Activated CD8-positive, alpha-beta T cell treated with anti-CD3 and anti-CD28 coated beads, Interleukin-2, amount 10 ng/mL, durations not matched to agents 7 days and 5 days (primary cell): ENCODE measurements around the gene FABP3. TPM values are rescaled to one million over a fixed set of nuclear protein-coding genes. Genes with fewer than 3 reads are reported as not detected.

ENCODE experiments used
- ATAC-seq: fragments of 150-1000 bp; cut with Tn5 transposase; one replicate; pipeline ENCODE4 v1.10.0; 2021; ENCODE audit warnings: moderate library complexity
- CTCF ChIA-PET: fragments of 350-600 bp; sonication (Branson Sonifier 250); formaldehyde crosslinking; loops from one replicate; lab custom pipeline; 2021; ENCODE audit warnings: antibody characterized with exemption; lab: Charles Lee
- POLR2A ChIA-PET: fragments of 350-600 bp; sonication (Branson Sonifier 250); formaldehyde crosslinking; loops from one replicate; lab custom pipeline; 2021; ENCODE audit warnings: antibody characterized with exemption; lab: Charles Lee
- DNase-seq: peaks from one replicate; pipeline ENCODE4 v3.0.0-alpha.2; 2020
- H3K27ac Mint-ChIP-seq: one replicate; pipeline ENCODE4 v1.8.0; 2021; ENCODE audit warnings: mild to moderate bottlenecking, mixed read lengths
- H3K27me3 Mint-ChIP-seq: one replicate; pipeline ENCODE4 v1.8.0; 2021; ENCODE audit warnings: low read depth, mixed read lengths
- H3K36me3 Mint-ChIP-seq: one replicate; pipeline ENCODE4 v1.8.0; 2021; ENCODE audit warnings: low read depth, mixed read lengths
- H3K4me1 Mint-ChIP-seq: one replicate; pipeline ENCODE4 v1.8.0; 2021; ENCODE audit warnings: low read depth, mixed read lengths
- H3K4me3 Mint-ChIP-seq: one replicate; pipeline ENCODE4 v1.8.0; 2021; ENCODE audit warnings: mild to moderate bottlenecking, mixed read lengths
- H3K9me3 Mint-ChIP-seq: one replicate; pipeline ENCODE4 v1.8.0; 2022; ENCODE audit warnings: mixed read lengths; ENCODE audit not compliant: insufficient read depth
- total RNA-seq, 2 experiments: library from RNA; stranded (reverse); gene quantifications; one replicate each; pipeline ENCODE4 v1.2.3, GENCODE V29; 2021

The FABP3 gene
- total RNA-seq, 2 experiments from 2014 or later: not detected

DNA sequence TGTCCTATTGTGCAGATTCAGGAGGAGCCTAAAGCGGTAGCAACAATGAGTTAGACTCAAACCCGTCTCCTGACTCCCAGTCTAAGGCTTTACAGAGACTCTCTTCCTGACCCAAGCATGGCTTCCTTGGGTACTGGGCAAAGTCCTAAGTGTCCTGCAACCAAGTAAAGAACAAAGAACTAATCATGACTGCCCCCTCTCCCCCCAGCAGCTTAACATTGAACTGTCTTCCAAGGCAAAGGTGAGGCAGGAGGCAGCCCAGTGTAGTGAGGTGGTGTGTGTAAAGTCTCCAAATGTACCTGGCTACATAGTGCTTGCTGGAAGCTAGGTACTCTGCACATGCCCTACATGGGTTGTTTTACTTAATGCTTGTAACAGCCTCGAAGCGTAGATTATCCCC is 2.3 kb downstream of the FABP3 start:
- Mint-ChIP-seq H3K27me3 (peaks cover 2% of the 10 kb centered on the region), H3K9me3 (no peaks in the 10 kb centered on the region), H3K4me1 (peaks cover 13% of the 10 kb centered on the region), H3K4me3 (no peak overlapping the region), H3K36me3 (no peaks in the 10 kb centered on the region), H3K27ac (no peak overlapping the region)
- POLR2A ChIA-PET: no interaction called here
- ATAC-seq (no peak), DNase-seq (no peak)
- CTCF ChIA-PET: interaction anchor here (4.3 kb wide), 1 partner anchor 25 kb away, joined by 18 read pairs; no protein-coding TSS in a partner anchor

DNA sequence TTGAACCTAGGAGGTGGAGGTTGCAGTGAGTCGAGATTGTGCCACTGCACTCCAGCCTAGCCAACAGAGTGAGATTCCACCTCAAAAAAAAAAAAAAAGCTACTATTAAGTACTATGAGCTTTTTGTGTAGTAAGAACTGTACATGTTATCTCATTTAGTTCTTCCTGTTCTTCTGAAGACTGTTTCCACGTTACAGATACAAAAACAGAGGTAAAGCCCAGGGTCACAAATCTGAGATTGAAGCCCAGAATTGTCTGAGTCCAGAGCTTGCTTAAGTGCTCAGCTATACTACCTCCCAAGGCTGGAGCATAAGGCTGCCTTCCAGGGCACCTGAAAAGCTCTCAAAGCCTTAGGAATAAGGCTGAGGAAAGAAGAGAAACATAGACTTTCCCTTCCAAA is 2.9 kb downstream of the FABP3 start:
- Mint-ChIP-seq H3K27me3 (peaks cover 2% of the 10 kb centered on the region), H3K4me1 (peaks cover 13% of the 10 kb centered on the region), H3K36me3 (no peaks in the 10 kb centered on the region), H3K27ac (no peak overlapping the region), H3K4me3 (no peak overlapping the region), H3K9me3 (no peaks in the 10 kb centered on the region)
- POLR2A ChIA-PET: no interaction called here
- CTCF ChIA-PET: interaction anchor here (4.3 kb wide), 1 partner anchor 25 kb away, joined by 18 read pairs; no protein-coding TSS in a partner anchor
- DNase-seq: no peak
- ATAC-seq: no peak

DNA sequence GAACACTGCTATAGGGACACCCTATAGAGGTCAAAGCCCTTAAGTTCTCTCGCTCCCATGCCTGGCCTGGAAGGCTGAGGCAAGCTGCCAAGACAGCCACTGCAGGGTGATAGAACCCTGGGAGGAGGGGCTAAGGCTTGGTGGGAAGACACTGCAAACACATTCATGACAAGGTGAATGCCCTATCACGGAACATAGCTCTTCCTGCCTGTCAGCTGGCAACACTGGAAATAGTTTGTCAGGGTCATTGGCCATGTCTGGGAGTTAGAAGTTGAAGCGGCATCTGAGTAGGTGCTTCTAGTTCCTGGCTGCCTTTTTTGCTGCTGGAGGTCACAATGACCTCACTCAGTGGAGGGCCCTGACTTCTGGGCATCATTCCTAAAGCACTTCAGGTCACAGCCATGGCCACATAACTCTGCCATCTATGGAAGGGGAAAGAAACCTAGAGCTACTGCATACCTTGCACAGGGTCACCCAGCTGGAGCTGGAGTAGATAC is 4.2 kb downstream of the FABP3 start:
- CTCF ChIA-PET: interaction anchor here (4.3 kb wide), 1 partner anchor 27 kb away, joined by 18 read pairs; no protein-coding TSS in a partner anchor
- H3K9me3 Mint-ChIP-seq: no peaks in the 10 kb centered on the region
- no peak overlapping the region for H3K4me3 Mint-ChIP-seq
- POLR2A ChIA-PET: interaction anchor here (0.6 kb wide), 1 partner anchor 26 kb away, joined by 3 read pairs; no protein-coding TSS in a partner anchor
- H3K4me1 Mint-ChIP-seq: peaks cover 11% of the 10 kb centered on the region
- peaks cover 2% of the 10 kb centered on the region for H3K27me3 Mint-ChIP-seq
- DNase-seq: no peak
- no peak for ATAC-seq
- H3K27ac Mint-ChIP-seq: no peak overlapping the region
- H3K36me3 Mint-ChIP-seq: peaks cover 3% of the 10 kb centered on the region

DNA sequence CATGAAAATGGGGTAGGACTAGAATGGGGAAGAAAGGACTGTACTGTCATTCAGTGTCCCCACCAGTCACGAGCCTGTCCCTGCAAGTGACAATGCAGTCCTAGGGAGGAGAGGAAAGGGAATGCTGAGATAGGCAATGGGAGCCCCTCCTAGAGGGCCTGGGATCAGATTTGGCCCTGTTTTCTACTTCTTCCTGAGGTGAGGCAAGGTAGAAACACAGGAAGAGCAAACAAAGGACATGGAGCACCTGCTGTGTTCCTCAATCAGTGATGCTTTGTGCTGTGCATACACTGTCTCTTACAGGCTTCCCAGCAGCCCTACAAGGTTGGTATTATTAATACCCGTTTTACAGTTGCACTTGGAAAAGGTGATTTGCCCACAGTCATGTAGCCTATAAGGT is 6.1 kb downstream of the FABP3 start:
- ChIA-PET POLR2A (no interaction called here), CTCF (no interaction called here)
- DNase-seq (no peak), ATAC-seq (no peak)
- Mint-ChIP-seq H3K9me3 (no peaks in the 10 kb centered on the region), H3K27me3 (no peaks in the 10 kb centered on the region), H3K27ac (peak overlapping the region; percentile 37), H3K36me3 (peaks cover 3% of the 10 kb centered on the region), H3K4me1 (no peaks in the 10 kb centered on the region), H3K4me3 (no peak overlapping the region)

DNA sequence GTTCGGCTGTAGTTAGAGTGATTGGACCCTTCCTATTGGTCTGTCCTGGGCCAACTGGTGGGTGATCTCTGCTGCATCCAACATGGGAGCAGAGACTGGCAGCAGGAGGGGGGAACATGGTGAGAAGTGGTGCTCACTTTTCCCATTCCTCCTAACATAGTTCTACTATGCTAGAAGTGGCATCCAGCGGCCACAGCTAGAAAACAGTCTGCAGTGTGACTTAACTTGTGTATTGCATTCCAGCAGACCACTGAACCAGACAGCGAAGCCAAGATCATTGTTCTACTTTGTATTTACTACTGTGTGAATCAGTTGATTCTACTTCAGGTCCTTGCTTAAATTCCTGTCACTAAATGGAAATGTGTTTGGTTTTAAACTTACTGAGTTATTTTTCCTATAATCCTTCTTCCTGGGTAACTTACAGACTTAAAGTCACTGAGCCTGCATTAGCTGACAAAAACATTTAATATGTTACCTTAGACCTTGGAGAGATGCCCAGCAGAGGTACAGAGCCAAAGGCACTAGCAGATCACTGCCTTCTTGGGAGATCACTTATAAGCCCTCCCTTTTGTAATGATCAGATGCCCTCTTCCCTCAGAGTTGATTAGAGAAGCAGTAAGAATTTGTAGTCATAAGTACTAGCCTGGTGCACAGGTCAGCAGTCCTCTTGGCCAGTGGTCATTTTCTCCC is 8.2 kb downstream of the FABP3 start:
- H3K36me3 Mint-ChIP-seq: peaks cover 3% of the 10 kb centered on the region
- H3K4me1 Mint-ChIP-seq: no peaks in the 10 kb centered on the region
- H3K9me3 Mint-ChIP-seq: no peaks in the 10 kb centered on the region
- ChIA-PET POLR2A (no interaction called here), CTCF (interaction anchor here (1.2 kb wide), 1 partner anchor 30 kb away, joined by 3 read pairs; no protein-coding TSS in a partner anchor)
- ATAC-seq (no peak), DNase-seq (no peak)
- H3K27me3 Mint-ChIP-seq: no peaks in the 10 kb centered on the region
- H3K27ac Mint-ChIP-seq: no peak overlapping the region
- no peak overlapping the region for H3K4me3 Mint-ChIP-seq

DNA sequence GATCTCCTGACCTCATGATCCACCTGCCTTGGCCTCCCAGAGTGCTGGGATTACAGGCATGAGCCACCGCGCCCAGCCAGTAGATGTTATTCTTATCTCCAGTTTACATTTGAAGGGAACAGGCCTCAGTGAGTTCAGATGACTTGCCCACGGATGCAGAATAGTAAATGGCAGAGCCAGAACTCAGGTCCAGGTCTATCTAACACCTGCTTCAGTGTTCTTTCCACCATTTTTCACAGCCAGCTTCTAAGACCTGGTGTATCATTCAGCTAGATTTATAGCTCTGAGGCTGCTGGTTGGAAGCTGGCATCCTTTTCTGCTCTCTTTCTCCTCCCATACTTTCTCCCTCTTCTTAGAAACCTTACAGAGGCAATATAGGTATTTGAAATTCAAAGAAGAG is 10.8 kb downstream of the FABP3 start:
- Mint-ChIP-seq H3K36me3 (peaks cover 6% of the 10 kb centered on the region), H3K9me3 (no peaks in the 10 kb centered on the region), H3K4me3 (no peak overlapping the region), H3K27me3 (no peaks in the 10 kb centered on the region), H3K4me1 (no peaks in the 10 kb centered on the region), H3K27ac (no peak overlapping the region)
- POLR2A ChIA-PET: no interaction called here
- ATAC-seq (no peak), DNase-seq (no peak)
- CTCF ChIA-PET: no interaction called here

DNA sequence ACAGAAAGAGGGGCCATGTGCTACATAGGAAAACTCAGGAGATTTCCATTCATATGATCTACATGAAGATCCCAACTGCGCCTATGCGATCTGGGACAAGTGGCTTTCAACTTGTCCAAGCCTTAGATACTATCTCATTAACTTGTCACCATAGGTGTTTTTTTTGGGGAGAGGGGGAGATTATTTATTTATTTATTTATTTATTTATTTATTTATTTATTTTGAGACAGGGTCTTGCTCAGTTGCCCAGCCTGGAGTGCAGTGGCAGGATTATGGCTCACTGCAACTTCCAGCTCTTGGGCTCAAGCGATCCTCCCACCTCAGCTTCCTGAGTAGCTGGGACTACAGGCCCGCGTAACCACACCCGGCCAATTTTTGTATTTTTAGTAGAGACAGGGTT is 11.3 kb downstream of the FABP3 start:
- Mint-ChIP-seq H3K36me3 (peaks cover 6% of the 10 kb centered on the region), H3K27ac (no peak overlapping the region), H3K27me3 (no peaks in the 10 kb centered on the region), H3K4me1 (no peaks in the 10 kb centered on the region), H3K9me3 (no peaks in the 10 kb centered on the region), H3K4me3 (no peak overlapping the region)
- ChIA-PET CTCF (interaction anchor here (1.3 to 1.9 kb wide), 2 partner anchors 14 to 33 kb away, joined by 3 to 7 read pairs; no protein-coding TSS in a partner anchor), POLR2A (no interaction called here)
- ATAC-seq (no peak), DNase-seq (no peak)

DNA sequence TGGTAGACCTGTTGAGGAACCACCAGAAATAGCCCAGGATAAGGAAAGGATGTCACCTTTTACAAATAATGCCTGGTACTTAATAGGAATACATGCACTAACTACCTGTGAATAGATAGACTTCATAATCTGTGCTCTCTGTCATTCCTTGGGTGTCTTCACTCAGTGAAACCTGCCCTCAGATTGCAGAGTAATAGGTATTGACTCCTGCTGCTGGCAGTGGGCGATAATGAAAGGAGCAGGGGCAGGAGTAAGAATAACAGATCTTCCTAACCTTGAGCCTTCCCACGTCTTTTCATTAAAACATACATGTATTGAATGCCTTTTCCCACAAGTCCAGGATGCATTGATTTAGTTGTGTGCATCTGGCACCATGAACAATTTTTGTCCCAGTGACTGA is 16.4 kb downstream of the FABP3 start:
- DNase-seq (no peak), ATAC-seq (no peak)
- H3K9me3 Mint-ChIP-seq: no peaks in the 10 kb centered on the region
- ChIA-PET POLR2A (no interaction called here), CTCF (interaction anchor here (0.9 kb wide), 1 partner anchor 38 kb away, joined by 3 read pairs; no protein-coding TSS in a partner anchor)
- H3K27me3 Mint-ChIP-seq: no peaks in the 10 kb centered on the region
- no peak overlapping the region for H3K4me3 Mint-ChIP-seq
- no peak overlapping the region for H3K27ac Mint-ChIP-seq
- H3K4me1 Mint-ChIP-seq: no peaks in the 10 kb centered on the region
- H3K36me3 Mint-ChIP-seq: peaks cover 7% of the 10 kb centered on the region

DNA sequence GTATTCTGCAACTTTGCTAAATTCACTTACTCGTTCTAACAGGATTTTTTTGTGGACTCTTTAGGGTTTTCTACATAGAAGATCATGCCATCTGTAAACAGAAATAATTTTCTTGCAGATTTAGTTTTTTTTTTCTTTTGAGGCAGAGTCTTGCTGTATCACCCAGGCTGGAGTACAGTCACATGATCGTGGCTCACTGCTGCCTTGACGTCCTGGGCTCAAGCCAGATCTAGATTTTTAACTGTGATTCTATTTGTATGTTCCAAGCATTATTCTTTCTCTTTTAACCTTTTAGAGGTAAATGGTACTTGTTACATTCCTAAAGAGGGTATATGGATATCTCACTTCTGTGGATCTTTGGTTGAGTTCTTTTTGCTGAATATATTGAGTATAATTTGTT is 18.6 kb downstream of the FABP3 start:
- Mint-ChIP-seq H3K4me3 (no peak overlapping the region), H3K36me3 (peaks cover 11% of the 10 kb centered on the region), H3K27ac (no peak overlapping the region), H3K9me3 (no peaks in the 10 kb centered on the region), H3K27me3 (no peaks in the 10 kb centered on the region), H3K4me1 (no peaks in the 10 kb centered on the region)
- ATAC-seq: no peak
- no peak for DNase-seq
- ChIA-PET POLR2A (no interaction called here), CTCF (no interaction called here)

DNA sequence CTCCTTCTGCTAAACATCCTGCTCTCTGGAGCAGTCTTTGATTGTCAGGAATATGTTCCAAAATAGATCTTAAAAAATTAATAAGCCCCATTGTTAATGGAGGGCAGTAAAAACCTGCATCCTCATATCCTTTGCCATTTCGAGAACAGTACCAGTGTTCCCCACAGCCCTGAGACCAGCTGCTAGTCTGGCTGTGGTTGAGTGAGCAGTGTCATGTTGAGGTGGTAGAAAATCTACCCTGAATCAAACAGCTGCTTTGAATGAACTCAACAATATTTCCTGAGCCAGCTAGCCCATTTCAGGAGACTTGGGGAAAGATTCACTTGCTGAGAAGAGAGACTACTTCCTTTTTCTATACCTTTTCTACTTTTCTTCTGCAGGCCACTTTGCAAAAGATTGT is 24.4 kb downstream of the FABP3 start:
- Mint-ChIP-seq H3K27me3 (no peaks in the 10 kb centered on the region), H3K27ac (no peak overlapping the region), H3K9me3 (no peaks in the 10 kb centered on the region), H3K36me3 (peaks cover 9% of the 10 kb centered on the region), H3K4me3 (no peak overlapping the region), H3K4me1 (no peaks in the 10 kb centered on the region)
- ATAC-seq (no peak), DNase-seq (no peak)
- ChIA-PET POLR2A (no interaction called here), CTCF (interaction anchor here (0.9 kb wide), 1 partner anchor 22 kb away, joined by 3 read pairs; no protein-coding TSS in a partner anchor)

DNA sequence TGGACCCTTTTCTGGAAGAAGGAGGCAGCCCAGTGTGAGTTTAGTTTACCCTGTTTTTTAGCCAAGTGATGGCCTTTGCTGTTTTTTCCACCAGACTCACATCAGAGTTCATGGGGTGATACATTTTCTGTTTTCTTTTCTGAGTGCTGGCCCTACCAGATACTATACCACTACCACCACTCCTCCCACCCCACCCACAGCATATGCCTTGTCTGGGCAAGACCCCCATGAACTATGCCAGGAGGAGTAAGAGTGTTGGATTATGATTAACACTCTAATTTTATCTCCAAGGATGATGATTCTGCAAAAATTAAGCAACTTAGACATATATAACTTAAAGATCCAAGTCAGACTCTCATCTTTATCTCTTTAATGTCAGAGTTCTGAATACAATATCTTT is 26.1 kb downstream of the FABP3 start:
- DNase-seq: no peak
- CTCF ChIA-PET: interaction anchor here (0.6 to 1.4 kb wide), 3 partner anchors 14 to 48 kb away, joined by 3 read pairs; no protein-coding TSS in a partner anchor
- Mint-ChIP-seq H3K36me3 (peaks cover 5% of the 10 kb centered on the region), H3K9me3 (no peaks in the 10 kb centered on the region), H3K27ac (no peak overlapping the region), H3K27me3 (no peaks in the 10 kb centered on the region), H3K4me1 (no peaks in the 10 kb centered on the region), H3K4me3 (no peak overlapping the region)
- ATAC-seq: no peak
- POLR2A ChIA-PET: interaction anchor here (1.1 kb wide), 1 partner anchor 51 kb away, joined by 3 read pairs; no protein-coding TSS in a partner anchor

DNA sequence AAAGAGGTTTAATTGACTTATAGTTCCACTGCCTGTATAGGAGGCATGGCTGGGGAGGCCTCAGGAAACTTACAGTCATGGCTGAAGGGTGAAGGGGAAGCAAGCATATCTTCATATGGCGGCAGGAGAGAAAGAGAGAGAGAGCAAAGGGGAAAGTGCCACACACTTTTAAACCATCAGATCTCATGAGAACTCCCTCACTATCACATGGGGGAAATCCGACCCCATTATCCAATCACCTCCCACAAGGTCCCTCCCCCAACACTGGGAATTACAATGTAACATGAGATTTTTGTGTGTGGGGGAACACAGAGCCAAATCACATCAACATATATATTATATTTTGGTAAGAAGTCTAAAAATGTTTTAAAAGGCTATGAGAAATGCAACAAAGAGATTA is 27.2 kb downstream of the FABP3 start:
- ATAC-seq: no peak
- Mint-ChIP-seq H3K4me3 (no peak overlapping the region), H3K4me1 (no peaks in the 10 kb centered on the region), H3K27me3 (no peaks in the 10 kb centered on the region), H3K27ac (no peak overlapping the region), H3K36me3 (peaks cover 4% of the 10 kb centered on the region), H3K9me3 (no peaks in the 10 kb centered on the region)
- no peak for DNase-seq
- POLR2A ChIA-PET: no interaction called here
- CTCF ChIA-PET: interaction anchor here (1.4 kb wide), 1 partner anchor 49 kb away, joined by 3 read pairs; no protein-coding TSS in a partner anchor
